Fibroblast of the conjunctiva (primary cell): ENCODE results near the gene TRMT10A.

Experiments used
- DNase-seq: peaks from one replicate; pipeline ENCODE4 v3.0.0-alpha.2; 2010; ENCODE audit warnings: low read depth

The TRMT10A gene, protein sequence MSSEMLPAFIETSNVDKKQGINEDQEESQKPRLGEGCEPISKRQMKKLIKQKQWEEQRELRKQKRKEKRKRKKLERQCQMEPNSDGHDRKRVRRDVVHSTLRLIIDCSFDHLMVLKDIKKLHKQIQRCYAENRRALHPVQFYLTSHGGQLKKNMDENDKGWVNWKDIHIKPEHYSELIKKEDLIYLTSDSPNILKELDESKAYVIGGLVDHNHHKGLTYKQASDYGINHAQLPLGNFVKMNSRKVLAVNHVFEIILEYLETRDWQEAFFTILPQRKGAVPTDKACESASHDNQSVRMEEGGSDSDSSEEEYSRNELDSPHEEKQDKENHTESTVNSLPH

DNA sequence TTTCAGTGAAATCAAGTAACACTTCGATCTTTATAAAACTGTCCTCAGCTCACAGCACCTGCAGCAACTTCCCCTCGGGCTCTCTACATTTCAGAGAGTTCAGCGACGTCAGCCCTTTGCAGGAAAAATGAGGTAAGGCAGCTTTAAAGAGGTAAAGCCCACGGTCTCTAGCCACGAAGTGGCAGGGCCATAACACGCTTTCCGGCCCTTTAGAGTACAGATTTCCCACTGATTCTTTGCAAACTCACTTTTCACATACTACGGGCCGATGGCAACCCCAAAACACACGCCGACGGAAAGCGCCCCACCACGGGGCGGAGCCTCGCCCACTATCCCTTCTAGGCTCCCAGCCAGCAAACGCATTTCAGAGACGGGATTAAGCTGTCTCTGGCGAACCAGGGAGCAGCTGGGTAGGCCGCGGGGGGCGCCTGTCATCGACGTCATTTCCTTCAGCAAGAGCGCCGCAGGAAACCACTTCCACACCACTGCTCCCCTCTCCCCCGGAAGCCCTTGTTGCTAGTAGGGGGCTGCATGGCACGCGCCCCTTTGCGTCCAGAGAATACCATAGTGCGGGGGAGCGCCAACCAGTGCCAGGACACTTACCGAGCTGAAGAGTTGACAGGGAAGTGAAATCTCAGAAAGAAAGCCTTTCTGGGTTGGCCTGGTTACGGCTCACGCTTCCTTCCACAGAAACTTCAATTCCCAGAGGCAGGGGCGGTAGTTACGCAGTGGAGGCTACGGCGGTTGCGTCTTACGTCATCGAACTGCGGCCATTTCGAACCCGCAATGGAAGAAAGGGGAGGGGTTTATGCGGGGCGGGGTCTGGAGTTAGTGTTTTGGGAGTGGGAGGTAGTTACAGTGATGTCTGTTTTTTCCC, at the start of gene TRMT10A:
TRMT10A (minus strand) TSS at position 730 of the 877 bp plus-strand sequence. CDS start 4,701 bp downstream, outside the sequence.
- peak; percentile 97 for DNase-seq

DNA sequence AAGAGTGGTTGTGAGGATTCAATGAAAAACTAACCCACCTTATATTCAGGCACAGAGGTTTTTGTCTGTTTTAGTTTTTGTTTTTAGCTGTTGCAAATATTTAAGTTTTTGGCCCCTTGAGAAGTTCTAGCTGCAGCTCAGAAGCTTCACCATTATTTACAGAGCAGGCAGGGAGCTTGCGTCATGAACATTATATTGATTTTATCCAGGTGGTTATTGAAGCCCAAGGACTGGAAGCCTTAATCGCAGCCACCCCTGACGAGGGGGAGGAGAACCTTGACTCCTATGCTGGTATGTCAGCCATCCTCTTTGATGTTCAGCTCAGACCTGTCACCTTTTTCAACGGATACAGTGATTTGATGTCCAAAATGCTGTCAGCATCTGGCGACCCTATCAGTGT, 48.9 kb upstream of the TRMT10A start:
- DNase-seq: no peak

GRCh38 chr4:99612281-99612680, 48.4 kb upstream of the TRMT10A start:
- no peak for DNase-seq

- no peak for DNase-seq
These were observed 46.9 kb upstream of the TRMT10A start for GRCh38 chr4:99610605-99611175.

DNA sequence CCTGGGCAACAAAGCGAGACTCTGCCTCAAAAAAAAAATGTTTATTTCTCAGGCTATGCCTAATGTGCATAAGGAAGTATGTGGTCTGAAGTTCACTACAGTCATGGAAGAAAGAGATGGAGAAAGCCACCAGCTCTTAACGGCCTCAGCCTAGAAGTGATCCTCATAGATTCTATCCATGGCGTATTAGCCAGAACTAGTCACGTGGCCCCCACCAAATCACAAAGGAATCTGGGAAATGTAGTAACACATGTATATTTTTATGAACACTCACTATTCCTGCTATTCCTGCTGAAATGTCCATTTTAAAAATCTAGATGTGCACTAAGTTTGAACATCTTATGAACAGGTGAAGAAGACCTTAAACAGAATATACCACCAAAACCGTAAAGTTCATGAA, 44.6 kb upstream of the TRMT10A start:
- DNase-seq: no peak

- no peak for DNase-seq
These were observed 42.9 kb upstream of the TRMT10A start for GRCh38 chr4:99606716-99607115.

DNA sequence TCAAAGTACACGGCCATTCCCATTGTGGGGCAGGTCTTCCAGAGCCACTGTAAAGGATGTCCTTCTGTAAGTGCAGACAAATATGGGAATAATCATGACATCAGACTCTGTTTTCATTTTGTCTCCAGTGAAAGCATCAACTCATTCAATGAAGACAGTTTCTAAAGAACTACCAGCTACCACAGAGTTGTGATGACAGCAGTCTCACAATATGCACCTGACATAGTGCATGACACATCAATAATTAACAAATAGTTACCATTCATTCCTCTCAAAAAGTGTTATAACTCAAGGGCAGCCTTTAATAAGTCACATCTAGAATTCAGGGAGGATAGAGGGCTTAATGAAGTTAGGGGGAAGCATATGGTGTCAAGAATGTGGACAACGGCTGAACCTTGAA, 31.0 kb upstream of the TRMT10A start:
- DNase-seq: no peak

DNA sequence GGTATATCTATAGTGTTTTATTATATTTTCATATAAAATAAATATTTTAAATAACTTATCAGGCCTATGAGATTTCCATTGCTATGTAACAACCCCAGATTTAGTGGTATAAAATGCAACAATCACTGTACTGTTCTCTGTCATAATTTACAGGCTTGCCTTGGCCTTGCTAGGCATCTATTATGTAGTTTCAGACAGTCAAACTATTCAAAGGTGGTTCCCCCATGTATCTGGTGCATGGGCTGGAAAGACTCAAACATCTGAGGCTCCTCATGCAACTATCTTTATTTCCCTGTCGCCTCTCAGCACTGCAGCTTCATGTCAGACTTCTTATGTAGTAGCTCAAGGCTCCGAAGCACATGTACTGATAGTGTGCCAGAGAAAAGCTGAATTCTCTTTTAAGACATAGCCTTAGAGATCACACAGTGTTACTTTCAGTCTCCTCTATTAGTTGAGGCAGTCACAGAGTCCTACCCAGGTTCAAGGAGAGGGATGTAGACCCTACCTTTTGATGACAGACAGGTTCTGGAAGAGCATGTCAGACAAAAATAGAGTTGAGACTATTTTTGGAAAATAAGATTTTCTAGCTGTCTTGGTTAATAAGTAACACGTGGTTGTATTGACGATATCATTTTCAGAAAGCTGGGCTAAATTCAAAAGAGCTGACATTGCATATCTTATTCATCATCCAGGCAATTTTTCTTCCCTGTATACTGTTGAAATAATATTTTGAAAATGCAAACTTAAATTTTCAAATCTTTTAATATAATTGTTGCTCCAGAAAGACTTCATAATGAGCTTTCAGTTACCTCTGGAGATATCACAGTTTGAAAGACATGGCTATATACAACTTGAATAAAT, 30.2 kb upstream of the TRMT10A start:
- DNase-seq: no peak

GRCh38 chr4:99591757-99592156, 27.9 kb upstream of the TRMT10A start:
- no peak for DNase-seq

- no peak for DNase-seq
These were observed 24.0 kb upstream of the TRMT10A start for GRCh38 chr4:99587803-99588202.

GRCh38 chr4:99587309-99587708, 23.5 kb upstream of the TRMT10A start:
- DNase-seq: no peak

DNA sequence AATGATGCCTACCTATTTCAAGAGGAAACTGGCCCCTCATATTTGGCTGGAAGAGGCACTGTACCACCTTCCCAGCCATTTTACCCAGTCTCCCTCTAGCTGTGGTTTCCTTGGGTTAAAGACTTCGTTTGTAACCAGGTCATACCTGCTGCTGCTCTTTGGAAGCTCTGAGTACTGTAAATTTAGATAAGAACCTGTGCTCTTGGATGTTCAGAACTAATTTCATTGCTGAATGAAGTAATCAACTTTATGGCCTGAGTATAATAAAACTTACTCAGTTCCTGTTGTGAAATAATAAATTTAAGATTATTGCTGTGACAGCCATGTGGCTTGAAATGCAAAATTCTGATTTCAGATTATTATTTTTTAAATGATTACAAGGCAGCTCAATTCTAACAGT, 23.0 kb upstream of the TRMT10A start:
- DNase-seq: no peak

DNA sequence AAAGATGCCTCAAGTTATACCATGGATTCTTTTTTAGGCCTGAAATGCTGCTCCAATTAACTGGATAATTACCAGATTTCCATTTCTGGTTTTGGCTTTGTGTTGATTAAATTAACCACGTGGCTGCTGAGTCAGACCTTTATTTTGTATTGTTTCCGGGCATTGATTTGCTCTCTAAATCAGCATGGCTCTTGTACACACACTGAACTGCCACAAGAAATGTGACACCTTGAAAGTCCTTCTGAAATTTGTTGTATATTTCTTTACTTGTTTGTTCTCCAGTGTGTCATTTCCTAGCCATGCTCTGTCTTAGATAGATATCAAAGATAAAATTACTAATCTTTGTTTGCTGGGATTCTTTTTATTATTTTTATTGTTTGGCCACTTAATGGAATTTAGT, 22.5 kb upstream of the TRMT10A start:
- DNase-seq: no peak

DNA sequence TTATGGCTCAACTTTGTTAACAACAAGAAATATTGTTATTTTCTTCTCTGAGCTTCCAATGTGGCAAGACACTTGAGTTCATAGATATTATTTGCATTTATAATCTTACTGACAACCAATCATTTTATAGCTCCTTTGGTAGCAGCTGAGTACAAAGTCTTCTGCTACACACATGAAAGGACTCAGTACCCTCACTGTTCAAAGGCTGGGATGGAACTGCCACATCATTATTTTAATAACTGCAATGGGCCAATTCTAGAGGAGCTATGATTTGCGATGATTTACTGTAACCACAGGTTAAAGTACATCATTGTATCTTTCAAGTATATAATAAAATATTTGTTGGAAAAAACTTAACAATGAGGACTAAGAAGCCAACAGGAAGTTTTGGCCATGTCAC, 21.7 kb upstream of the TRMT10A start:
- DNase-seq: no peak

DNA sequence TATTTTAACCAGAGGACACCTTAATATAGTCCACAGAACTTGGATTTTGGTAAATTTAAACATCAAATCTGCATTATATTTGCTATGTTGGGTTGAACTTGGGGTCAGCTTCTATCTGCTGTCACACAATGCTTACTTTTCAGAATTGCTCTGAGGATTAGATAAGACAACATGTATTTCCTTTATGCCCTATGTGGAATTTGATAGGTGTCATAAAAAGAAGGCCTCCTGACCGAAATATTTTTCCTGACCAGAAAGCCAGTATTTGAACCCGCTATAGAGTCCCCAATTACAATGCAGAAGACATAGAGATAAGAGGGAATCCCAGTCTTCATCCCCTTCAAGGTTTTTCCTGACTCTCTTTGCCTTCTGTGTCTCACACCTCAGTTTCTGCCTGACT, 14.9 kb upstream of the TRMT10A start:
- no peak for DNase-seq

DNA sequence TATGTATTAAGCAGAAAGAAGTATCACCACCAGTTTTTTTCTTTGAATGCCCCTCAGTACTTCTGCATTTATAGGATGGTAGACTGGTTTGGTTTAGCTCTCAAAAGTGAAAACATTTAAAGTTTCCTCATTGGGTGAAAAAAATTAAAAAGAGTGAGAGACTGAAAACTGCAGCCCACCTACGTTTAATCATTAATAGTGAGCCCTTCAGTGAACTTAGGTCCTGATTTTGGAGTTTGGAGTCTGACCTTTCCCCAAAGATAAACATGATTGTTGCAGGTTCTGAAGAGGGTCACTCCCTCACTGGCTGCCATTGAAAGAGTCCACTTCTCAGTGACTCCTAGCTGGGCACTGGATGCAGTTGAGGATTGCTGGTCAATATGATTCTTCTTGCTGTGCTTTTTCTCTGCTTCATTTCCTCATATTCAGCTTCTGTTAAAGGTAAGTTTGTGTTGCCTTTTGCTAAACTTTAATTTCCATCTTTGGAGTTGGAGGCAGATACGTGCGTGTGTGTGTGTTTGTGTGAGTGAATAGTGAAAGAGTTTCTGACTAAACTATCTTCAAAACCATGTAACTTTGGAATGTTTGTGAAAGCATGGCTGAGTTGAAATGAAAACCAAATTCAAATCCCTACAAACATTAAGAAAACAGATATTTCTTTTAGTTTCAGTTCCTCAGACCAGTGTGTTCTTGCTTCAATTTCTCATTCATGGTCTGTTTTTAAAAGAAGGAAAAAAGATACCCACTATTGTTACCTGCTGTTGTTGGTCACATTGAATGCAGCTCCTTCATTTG, 10.9 kb upstream of the TRMT10A start, which contains the start of gene MTTP:
MTTP (plus strand) TSS at position 295 of the 795 bp plus-strand sequence; CDS start at position 381, 86 bp downstream.
- no peak for DNase-seq

DNA sequence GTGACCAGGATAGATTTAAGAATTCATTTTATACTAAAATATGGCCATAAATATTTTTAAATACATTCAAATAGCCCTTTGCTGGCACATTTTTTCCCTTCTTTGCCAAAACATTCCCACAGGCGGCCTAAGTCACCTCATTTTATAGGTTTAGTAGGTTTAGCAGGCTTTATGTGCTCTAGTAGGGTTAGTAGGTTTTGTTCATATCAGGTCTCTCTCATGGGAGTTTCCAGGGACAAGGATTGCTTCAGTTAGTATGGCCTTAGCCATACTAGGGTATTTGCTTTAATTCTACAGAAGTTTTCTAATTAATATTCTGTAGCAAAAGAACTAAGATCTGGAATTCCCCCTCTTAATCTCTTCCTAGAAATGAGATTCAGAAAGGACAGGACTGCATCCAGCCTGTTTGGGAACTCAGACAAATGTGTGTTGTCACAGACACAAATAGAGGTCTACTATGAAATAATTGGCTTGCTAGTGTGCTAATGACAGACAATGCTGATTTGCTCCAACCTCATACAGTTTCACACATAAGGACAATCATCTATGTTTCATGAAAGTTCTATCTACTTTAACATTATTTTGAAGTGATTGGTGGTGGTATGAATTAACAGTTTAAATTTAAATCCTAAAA, 10.0 kb upstream of the TRMT10A start:
- DNase-seq: no peak

GRCh38 chr4:99572527-99573240, 8.8 kb upstream of the TRMT10A start:
- no peak for DNase-seq

DNA sequence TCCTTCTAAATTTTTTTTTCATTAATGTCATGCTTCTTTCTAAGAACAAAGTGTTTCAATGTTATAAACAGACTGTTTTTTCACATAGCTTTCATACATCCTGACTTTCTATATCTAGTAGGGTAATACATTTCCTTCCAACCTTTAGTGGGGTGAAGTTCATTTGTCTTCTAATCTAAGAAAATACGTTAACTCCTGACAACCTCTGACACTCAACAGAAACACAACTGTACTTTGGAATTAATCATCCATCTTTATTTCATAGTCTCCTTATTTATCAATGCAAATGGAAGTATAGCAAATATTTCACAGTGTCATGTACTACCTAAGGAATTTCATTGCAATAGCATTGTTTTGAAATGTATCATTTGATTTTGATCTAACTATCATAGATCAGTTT, 8.0 kb upstream of the TRMT10A start:
- no peak for DNase-seq

DNA sequence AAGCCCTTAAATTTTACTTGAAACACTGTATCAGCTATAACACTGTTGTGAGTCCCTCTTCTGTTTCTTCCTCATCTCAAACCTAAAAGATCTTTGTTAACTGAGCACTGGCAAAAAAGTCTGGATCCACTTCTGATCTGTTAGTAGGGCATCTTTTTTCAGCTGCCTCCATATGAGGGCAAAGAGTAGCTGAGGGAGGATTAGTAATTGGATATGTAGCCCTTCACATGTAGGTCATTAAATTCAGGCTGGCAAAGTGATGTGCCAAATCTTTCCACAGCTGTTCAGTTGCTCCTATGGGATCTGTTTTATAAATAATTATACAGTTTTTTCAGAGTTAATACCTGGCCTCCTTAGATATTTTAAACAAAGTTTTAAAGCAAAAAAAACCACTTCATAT, 1.1 kb upstream of the TRMT10A start:
- no peak for DNase-seq
